GM19043 (cell line): ENCODE data around the gene WDR62.
A peak's percentile ranks its signal among the peaks of the same experiment; 100 is the strongest.

Experiments
- ATAC-seq: cut with Tn5 transposase; IDR thresholded peaks from one replicate; pipeline ENCODE4 v1.9.1; 2021; ENCODE audit warnings: low read depth; ENCODE audit not compliant: unreplicated experiment

Gene WDR62

GRCh38 chr19:36054733-36055686, at the start of gene WDR62:
WDR62 (plus strand) TSS chr19:36054897; CDS start chr19:36054972, 75 bp downstream.
- peak; percentile 53 for ATAC-seq

DNA sequence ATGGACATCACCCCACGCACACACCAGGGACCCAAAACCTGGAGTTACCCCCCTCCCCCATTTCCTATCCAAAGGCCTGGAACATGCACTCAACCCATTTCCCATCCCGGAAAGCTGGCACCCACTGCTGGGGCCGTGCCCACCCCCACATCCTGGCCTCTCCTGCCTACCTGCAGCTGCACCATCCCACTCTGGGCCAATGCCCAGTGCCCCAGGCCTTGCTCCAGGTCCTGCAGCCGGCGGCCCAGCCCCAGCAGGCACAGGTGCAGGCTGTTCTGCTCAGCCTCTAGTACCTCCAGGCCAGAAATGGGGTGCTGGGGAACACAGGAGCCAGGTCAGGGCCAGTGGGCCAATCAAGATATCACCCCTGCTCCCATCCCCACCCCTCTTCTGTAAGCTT, 47.7 kb upstream of the WDR62 start:
- no peak for ATAC-seq

- no peak for ATAC-seq
Measured at GRCh38 chr19:36008336-36008978, 46.2 kb upstream of the WDR62 start, which contains the start of gene SYNE4. SYNE4 (minus strand) TSS chr19:36008813; CDS start chr19:36008681, 132 bp downstream.

- ATAC-seq = no peak
Measured at GRCh38 chr19:36009220-36009619, 45.5 kb upstream of the WDR62 start.

- no peak for ATAC-seq
Measured at GRCh38 chr19:36009633-36010379, 44.9 kb upstream of the WDR62 start.

DNA sequence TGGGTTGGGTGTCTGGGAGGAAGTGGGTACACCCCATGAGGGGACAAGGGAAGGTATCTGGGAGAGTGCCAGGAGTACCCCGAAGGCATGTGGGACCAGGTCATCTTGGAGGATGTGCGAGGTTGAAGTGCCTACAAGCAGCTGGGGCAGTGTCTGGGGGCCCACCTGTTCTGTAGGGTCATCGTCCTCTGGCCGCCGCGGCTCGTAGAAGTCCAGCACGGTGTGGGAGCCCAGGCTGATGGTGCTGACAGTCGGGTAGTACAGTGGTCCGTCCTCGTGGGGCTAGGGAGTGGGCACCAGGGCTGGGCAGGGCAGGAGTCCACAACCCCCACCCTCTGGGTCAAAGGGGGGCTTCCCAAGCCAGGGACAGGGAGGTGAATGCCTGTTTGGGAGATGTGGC, 44.3 kb upstream of the WDR62 start:
- ATAC-seq = no peak

DNA sequence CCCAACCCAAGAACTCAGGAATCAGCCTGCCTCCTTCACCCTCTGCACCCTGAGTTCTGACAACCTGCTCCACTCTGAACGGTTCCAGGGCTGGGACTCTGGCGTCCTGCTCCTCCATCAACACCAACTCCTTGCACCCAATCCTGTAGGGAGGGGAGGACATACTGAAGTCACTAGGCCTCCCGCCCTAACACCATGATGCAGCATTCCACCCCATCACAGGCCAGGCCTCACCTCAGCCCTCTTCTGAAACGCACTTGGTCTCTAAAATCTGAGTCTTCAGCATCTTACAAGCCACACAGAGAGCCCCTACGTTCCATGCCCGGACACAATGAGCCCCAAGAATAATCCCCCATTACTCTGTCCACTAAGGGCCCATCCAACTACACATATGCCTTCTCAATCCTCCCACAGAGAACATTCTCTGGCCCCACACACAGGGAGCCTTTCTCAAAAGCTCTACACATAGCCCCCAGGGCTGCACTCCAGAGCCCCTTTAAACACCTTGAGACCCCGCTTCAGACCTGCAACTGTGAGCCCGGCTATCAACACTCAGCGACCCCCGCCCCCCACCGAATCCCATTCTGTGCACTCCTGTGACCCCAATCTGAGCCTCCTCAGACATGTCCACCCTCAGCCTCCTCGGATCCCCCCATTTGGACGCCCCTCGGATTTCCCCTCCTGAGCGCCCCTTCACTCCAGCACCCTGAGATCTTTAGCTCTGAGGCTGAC, 41.3 kb upstream of the WDR62 start:
- no peak for ATAC-seq

DNA sequence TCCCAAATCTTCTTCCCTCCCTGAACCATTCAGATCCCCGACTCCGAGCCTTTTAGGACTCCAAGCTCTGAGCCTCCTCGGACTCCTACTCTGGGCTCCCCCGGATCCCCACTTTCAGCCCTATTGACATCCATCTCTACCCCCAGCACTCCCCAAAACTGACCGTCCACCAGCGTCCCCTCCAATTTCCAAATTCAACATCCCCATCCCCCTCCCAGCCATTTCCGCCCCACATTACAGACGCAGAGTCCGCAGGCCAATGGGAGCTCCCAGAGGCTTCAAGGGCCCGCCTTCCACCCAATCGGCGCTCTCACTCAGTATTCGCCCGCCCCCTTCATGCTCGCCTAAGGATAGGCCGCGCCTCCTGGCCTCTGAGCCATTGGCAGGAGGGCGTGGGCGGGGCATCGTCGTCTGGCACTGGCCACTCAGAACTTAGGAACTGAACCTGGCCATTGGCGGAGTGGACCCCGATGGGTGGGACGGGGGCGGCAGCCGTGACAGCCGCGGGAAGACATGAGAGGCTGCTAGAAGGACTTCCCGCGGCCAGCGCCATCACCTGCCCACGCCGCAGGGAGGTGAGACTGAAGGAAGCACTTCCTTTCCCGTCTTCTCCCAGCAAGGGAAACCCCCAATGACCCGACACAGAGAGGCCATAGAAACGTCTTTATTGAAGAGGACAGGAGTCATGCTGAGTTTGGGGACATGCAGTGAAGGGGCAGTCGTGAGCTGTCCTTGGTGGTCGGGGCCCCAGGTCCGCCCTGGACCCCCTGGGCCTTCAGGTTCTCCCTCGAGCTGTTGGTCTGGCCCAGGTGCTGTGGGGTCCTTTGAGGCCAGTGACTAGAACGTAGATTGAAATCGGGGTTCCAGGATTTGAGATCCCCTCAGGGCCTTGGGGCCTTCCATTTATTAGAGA, 40.4 kb upstream of the WDR62 start, which contains the start of gene ALKBH6:
TSS of gene ALKBH6 (minus strand) at position 202 of the 913 bp plus-strand sequence. CDS start 816 bp downstream, outside the sequence.
- ATAC-seq = peak; percentile 93

GRCh38 chr19:36019061-36019670, 35.5 kb upstream of the WDR62 start:
- ATAC-seq = no peak

DNA sequence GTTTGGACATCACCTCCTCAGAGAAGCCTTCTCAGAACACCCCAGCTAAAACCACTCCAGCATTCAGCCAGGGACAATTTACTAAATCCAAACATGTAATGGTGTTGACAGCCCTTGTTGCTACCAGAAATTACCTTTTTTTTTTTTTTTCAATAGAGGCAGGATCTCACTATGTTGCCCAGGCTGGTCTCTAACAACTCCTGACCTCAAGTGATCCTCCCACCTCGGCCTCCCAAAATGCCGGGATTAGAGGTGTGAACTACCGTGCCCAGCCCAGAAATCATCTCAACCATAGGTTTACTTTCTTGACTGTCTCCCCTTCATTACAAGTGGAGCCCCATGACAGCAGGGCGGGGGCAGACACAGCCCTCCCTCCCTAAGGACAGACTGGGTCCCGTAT, 31.3 kb upstream of the WDR62 start:
- no peak for ATAC-seq

DNA sequence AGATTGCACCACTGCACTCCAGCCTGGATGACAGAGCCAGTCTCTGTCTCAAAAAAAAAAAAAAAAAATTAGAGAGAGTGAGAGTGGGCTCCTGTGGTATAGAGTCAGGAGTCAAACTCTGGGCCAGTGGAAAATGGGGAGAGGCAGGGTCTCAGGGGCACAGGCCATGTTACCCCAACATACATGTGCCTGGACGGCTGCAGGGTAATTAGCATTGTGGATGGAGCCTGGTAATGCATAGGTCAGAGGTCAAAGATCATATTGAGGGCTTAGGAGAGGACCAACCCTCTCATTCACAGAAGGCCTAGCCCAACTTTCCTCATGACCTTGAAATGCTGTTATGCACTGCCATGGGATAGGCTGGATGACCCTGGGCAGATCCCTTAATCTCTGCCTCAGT, 29.2 kb upstream of the WDR62 start:
- no peak for ATAC-seq

DNA sequence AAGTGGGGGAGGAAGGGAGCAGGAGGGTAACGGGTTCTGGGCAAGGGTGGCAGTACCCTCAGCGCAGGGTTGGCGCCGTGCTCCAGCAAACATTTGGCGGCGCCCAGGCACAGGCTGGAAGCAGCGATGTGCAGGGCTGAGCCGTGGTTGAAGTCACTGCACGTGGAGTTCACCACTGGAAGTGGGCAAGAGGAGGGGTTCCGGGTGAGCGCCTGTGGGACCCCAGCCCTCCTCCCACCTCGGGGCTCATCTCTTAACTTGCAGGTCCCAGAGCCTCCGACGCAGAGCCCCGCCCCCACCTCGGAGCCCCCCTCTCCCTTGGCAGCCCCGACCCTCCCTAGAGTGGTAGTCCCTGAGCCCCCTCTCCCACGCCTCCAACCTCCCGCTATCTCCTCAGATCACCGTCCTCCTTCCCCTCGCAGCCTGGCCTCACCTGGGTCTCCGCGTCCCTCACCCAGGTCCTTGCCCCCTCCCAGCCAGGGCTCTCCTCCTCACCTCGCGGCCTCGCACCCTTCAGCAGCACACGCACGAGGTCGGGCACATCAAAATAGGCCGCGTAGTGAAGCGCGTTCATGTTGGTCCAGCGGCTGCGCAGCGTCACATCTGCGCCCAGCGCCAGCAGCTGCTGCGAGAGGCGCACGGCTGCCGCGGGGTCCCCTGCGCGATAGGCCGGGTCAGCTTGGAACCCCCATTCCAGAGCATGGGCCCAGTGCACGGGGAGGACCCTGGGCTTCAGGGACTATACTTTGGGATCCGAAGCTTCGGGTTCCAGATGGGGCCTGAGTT, 28.4 kb upstream of the WDR62 start:
- ATAC-seq = no peak

- ATAC-seq = no peak
Measured at GRCh38 chr19:36027696-36028095, 27.0 kb upstream of the WDR62 start.

DNA sequence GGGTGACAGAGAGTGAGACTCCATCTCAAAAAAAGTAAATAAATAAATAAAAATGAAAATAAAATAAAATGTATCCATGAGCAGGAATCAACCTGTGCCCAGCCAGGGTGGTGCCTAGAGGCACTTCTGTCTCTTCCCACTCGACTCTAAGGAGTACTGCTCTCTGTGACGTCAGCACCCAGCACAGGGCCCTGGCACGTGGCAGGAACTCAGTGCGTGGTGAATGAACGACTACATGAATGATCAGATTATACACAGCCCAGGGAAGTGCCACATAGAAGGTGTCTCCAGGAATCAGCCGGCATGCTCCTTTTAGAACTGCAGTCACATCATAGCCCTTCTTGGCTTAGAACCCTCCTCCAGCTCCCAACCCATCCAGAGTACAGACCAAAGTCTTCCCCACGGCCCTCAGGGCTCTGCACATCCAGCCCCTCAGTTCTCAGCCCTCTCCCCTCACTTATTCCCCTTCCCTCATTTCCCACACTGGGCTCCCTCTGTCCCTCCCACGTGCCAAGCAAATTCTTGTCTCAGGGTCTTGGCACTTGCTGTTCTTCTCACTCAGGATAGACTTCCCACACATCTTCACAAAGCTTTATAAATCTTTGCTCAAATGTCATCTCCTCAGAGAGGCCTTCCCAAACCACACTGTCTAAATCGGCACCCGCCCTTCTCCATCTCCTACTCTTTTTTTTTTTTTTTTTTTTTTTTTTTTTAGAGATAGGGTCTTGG, 26.2 kb upstream of the WDR62 start:
- no peak for ATAC-seq

GRCh38 chr19:36030264-36031148, 24.2 kb upstream of the WDR62 start:
- no peak for ATAC-seq

- ATAC-seq = no peak
Measured at GRCh38 chr19:36031308-36031707, 23.4 kb upstream of the WDR62 start.
